A673 (cell line): ENCODE measurements around the gene LCE1F.

ENCODE experiments used
- EZH2 ChIP-seq: fragments of 200-600 bp; sonication (generic); IDR thresholded peaks from 2 replicates; pipeline ENCODE4 v1.6.1; 2017; ENCODE audit warnings: borderline replicate concordance, low read depth, mild to moderate bottlenecking, mixed read lengths, antibody characterized with exemption, low read length; ENCODE audit not compliant: poor library complexity, severe bottlenecking
- TF ChIP-seq, protein P1 (sequence below): fragments of 300-800, 200-600 bp; sonication (generic); conservative IDR thresholded peaks from 2 replicates; pipeline ENCODE4 v1.5.1; 2017; ENCODE audit warnings: low read depth, mild to moderate bottlenecking, antibody characterized with exemption, low read length, moderate library complexity, mixed read lengths

DNA sequence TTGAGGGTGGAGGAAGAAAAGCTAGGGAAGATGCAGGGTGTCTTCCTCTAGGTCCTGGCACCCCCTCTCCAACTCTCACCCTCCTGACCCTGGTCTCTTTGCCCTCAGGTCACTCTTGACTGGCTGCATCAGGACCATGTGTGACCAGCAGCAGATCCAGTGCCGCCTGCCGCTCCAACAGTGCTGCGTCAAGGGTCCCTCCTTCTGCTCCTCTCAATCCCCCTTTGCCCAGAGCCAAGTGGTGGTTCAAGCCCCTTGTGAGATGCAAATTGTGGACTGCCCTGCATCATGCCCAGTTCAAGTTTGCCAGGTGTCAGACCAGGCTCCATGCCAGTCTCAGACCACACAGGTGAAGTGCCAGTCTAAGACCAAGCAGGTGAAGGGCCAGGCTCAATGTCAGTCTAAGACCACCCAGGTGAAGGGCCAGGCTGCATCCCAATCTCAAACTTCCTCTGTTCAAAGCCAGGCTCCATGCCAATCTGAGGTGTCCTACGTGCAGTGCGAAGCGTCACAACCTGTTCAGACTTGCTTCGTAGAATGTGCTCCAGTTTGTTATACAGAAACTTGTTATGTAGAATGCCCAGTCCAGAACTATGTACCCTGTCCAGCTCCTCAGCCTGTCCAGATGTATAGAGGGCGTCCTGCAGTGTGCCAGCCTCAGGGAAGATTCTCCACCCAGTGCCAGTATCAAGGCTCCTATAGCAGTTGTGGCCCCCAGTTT lies 15.3 kb upstream of the LCE1F start:
- TF ChIP-seq EZH2 = no peak
- TF ChIP-seq, protein P1, sequence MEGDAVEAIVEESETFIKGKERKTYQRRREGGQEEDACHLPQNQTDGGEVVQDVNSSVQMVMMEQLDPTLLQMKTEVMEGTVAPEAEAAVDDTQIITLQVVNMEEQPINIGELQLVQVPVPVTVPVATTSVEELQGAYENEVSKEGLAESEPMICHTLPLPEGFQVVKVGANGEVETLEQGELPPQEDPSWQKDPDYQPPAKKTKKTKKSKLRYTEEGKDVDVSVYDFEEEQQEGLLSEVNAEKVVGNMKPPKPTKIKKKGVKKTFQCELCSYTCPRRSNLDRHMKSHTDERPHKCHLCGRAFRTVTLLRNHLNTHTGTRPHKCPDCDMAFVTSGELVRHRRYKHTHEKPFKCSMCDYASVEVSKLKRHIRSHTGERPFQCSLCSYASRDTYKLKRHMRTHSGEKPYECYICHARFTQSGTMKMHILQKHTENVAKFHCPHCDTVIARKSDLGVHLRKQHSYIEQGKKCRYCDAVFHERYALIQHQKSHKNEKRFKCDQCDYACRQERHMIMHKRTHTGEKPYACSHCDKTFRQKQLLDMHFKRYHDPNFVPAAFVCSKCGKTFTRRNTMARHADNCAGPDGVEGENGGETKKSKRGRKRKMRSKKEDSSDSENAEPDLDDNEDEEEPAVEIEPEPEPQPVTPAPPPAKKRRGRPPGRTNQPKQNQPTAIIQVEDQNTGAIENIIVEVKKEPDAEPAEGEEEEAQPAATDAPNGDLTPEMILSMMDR = no peak
